Peyer's patch (tissue), 4 donors: ENCODE measurements around the gene COLGALT1. TPM values are rescaled to one million over a fixed set of nuclear protein-coding genes. Genes with fewer than 3 reads are reported as not detected.

ENCODE experiments used
- DNase-seq, 3 donors: peaks; one replicate each; pipeline ENCODE4 v3.0.0-alpha.2; 2017 to 2019
- H3K27ac ChIP-seq, 4 donors: fragments of 200-600 bp; sonication (generic); one replicate each; pipeline ENCODE4 v1.5.1; 2016 to 2019
- H3K27me3 ChIP-seq, 2 donors: fragments of 200-600 bp; sonication (generic); one replicate each; pipeline ENCODE4 v1.5.1; 2019
- H3K36me3 ChIP-seq, 3 donors: fragments of 200-600 bp; sonication (generic); one replicate each; pipeline ENCODE4 v1.5.1; 2016 to 2019
- H3K4me1 ChIP-seq, 4 donors: fragments of 200-600 bp; sonication (generic); one replicate each; pipeline ENCODE4 v1.5.1; 2016 to 2019
- H3K4me3 ChIP-seq, 4 donors: fragments of 200-600 bp; sonication (generic); 1 replicate in 3 of 4; 2 replicates in 1 of 4; pipeline ENCODE4 v1.5.1; 2016 to 2019; ENCODE audit warnings: mild to moderate bottlenecking in 1 of 4
- H3K9me3 ChIP-seq, 4 donors: fragments of 200-600 bp; sonication (generic); one replicate each; pipeline ENCODE4 v1.5.1; 2016 to 2019; ENCODE audit warnings: mild to moderate bottlenecking in 1 of 4
- POLR2A ChIP-seq, 2 donors: fragments of 450-650 bp; IDR thresholded peaks; one replicate each; pipeline ENCODE4 v1.5.1; 2017; ENCODE audit warnings: antibody characterized with exemption in 2 of 2, mild to moderate bottlenecking in 2 of 2, moderate library complexity in 2 of 2
- total RNA-seq, 4 donors: library from RNA; depleted of rRNA; stranded (reverse); fragments of >200 nt; gene quantifications; one replicate each; pipeline ENCODE4 v1.1.0, GENCODE V29; 2016
- TF ChIP-seq, protein P1 (sequence below), 6 experiments: fragments of 450-650 bp in 4 of 6; fragments of 200-600 bp in 2 of 6; sonication (generic) in 1 of 6; IDR thresholded peaks; one replicate each; pipeline ENCODE4 v1.5.1; 2017 to 2019; ENCODE audit warnings: antibody characterized with exemption in 6 of 6, mild to moderate bottlenecking in 3 of 6, moderate library complexity in 1 of 6

Gene COLGALT1
- total RNA-seq, 4 donors from 2014 or later, result 24.7 to 79.2 (median 48.9) TPM

DNA sequence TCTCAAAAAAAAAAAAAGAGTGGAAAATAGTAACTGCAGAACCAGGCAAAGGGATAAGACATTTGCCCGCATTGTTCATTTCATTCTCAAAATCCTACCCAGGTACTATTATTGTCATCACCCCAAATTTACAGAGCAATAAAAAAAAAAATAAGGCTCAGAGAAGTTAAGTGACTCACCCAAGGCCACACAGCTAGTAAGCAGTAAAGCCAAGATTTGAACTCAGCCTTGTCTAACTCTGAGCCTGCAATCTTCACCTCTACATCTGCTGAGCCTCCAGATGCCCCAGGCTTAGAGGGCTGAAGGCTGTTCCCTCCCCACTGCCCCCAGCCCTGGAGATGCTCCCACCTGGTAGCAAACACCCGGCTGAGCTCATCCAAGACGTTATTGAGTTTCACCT lies 71.7 kb downstream of the COLGALT1 start:
- Histone ChIP-seq H3K9me3 (no peaks in the 10 kb centered on the region), H3K27me3 (no peaks in the 10 kb centered on the region), H3K4me1 (no peaks in the 10 kb centered on the region), H3K4me3 (no peak overlapping the region), H3K36me3 (no peaks in the 10 kb centered on the region), H3K27ac (no peak overlapping the region)
- TF ChIP-seq POLR2A (IDR thresholded peaks at IDR 0.05), result no peak
- TF ChIP-seq, protein P1, sequence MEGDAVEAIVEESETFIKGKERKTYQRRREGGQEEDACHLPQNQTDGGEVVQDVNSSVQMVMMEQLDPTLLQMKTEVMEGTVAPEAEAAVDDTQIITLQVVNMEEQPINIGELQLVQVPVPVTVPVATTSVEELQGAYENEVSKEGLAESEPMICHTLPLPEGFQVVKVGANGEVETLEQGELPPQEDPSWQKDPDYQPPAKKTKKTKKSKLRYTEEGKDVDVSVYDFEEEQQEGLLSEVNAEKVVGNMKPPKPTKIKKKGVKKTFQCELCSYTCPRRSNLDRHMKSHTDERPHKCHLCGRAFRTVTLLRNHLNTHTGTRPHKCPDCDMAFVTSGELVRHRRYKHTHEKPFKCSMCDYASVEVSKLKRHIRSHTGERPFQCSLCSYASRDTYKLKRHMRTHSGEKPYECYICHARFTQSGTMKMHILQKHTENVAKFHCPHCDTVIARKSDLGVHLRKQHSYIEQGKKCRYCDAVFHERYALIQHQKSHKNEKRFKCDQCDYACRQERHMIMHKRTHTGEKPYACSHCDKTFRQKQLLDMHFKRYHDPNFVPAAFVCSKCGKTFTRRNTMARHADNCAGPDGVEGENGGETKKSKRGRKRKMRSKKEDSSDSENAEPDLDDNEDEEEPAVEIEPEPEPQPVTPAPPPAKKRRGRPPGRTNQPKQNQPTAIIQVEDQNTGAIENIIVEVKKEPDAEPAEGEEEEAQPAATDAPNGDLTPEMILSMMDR (IDR thresholded peaks at IDR 0.05), result no peak
- no peak for DNase-seq

DNA sequence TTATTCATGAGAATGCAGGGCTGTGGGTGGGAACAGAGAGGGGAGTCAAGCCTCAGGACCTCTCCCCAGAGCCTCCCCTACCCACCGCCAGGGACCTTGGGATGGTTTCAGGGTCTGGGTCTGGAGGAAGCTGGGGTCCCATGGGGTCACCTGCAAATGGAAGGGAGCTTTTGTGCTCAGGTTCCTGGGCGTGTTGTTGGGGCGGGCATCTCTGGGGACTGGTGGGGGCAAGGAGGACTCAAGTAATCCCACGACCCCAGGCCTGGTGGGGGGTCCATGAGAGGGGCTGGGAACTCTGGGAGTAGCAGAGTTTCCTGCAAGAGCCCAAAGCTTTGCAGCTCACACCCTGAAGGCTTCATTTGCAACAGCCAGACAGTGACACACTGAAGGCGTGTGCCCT lies 72.5 kb downstream of the COLGALT1 start:
- no peaks in the 10 kb centered on the region for H3K36me3 ChIP-seq
- no peak for DNase-seq
- no peak overlapping the region for H3K4me3 ChIP-seq
- H3K9me3 ChIP-seq, result no peaks in the 10 kb centered on the region
- TF ChIP-seq, protein P1 (IDR thresholded peaks at IDR 0.05), result no peak
- TF ChIP-seq POLR2A (IDR thresholded peaks at IDR 0.05), result no peak
- H3K27me3 ChIP-seq, result no peaks in the 10 kb centered on the region
- no peaks in the 10 kb centered on the region for H3K4me1 ChIP-seq
- H3K27ac ChIP-seq, result no peak overlapping the region

DNA sequence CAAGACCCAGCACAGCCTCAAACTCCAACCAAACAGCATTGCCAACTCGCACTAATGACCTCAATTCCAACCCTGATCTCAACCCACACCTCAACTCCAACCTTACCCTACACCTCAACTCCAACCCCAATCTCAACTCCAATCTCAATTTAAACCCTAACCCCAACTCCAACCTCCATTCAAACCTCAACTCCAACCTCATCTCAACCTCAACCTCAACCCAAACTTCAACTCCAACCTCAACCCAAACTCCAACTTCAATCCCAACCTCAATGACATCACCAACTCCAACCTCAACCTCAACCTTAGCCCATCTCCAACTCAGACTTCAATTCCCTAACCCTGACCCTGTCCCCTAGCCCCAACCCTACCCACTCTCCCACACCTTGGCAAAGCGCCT lies 74.3 kb downstream of the COLGALT1 start:
- H3K27ac ChIP-seq, result no peak overlapping the region
- no peaks in the 10 kb centered on the region for H3K36me3 ChIP-seq
- H3K9me3 ChIP-seq, result no peaks in the 10 kb centered on the region
- no peaks in the 10 kb centered on the region for H3K27me3 ChIP-seq
- no peaks in the 10 kb centered on the region for H3K4me1 ChIP-seq
- TF ChIP-seq, protein P1 (IDR thresholded peaks at IDR 0.05), result no peak
- no peak for TF ChIP-seq POLR2A (IDR thresholded peaks at IDR 0.05)
- H3K4me3 ChIP-seq, result no peak overlapping the region
- DNase-seq, result no peak

DNA sequence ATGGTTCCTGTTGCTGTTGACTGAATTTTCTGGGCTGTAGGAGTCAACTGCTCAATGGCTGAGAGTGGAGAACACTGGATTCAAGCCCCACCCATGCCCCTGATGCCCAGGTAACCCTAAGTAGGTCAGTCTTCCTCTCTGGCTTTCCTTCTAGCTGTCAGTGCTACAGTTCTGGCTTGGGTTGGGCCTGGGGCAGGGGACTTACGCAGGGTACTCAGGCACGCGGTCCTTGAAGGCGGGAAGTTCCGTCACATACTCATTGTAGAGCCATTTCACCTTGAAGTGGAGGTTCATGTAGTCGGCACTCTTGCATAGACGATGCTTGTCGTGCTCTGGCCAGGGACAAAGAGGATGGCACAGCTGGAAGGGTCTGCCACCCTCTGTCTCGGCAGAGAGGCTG lies 77.1 kb downstream of the COLGALT1 start:
- Histone ChIP-seq H3K27ac (no peak overlapping the region), H3K27me3 (no peaks in the 10 kb centered on the region), H3K9me3 (no peaks in the 10 kb centered on the region), H3K36me3 (no peaks in the 10 kb centered on the region), H3K4me1 (no peaks in the 10 kb centered on the region), H3K4me3 (no peak overlapping the region)
- no peak for DNase-seq
- no peak for TF ChIP-seq POLR2A (IDR thresholded peaks at IDR 0.05)
- TF ChIP-seq, protein P1 (IDR thresholded peaks at IDR 0.05), result no peak

Other genes starting within 250 kb of the COLGALT1 start
- gene MRPL34, start 249.8 kb upstream of the COLGALT1 start, total RNA-seq, result 100 to 1,000 TPM in 3 of 4 donors, 10 to 100 TPM in 1; 76.7 to 202 (median 196) TPM
- gene DDA1, start 246.1 kb upstream of the COLGALT1 start, total RNA-seq, result 10 to 100 TPM; 15.2 to 37.2 (median 23.9) TPM
- gene ANO8, start 220.8 kb upstream of the COLGALT1 start, total RNA-seq, result 10 to 100 TPM; 10.3 to 18.9 (median 16.0) TPM
- 10 to 100 TPM; 40.5 to 74.4 (median 57.7) TPM for gene GTPBP3, start 218.1 kb upstream of the COLGALT1 start, total RNA-seq
- 10 to 100 TPM; 10.5 to 62.7 (median 18.7) TPM for gene PLVAP, start 178.3 kb upstream of the COLGALT1 start, total RNA-seq
- gene CCDC194, start 161.5 kb upstream of the COLGALT1 start, total RNA-seq, result not detected
- gene BST2, start 150.0 kb upstream of the COLGALT1 start, total RNA-seq, result 100 to 1,000 TPM in 1 of 4 donors, 10 to 100 TPM in 2, 1 to 10 TPM in 1; 9.6 to 101 (median 23.9) TPM
- gene MVB12A, start 135.6 kb upstream of the COLGALT1 start, total RNA-seq, result 10 to 100 TPM; 52.2 to 68.0 (median 64.1) TPM
- gene TMEM221, start 107.0 kb upstream of the COLGALT1 start, total RNA-seq, result not detected
- not detected for gene NXNL1, start 94.7 kb upstream of the COLGALT1 start, total RNA-seq
- gene SLC27A1, start 85.1 kb upstream of the COLGALT1 start, total RNA-seq, result 10 to 100 TPM in 2 of 4 donors, 1 to 10 TPM in 1, under 1 TPM in 1; 0.70 to 13.2 (median 8.3) TPM
- 100 to 1,000 TPM in 2 of 4 donors, 10 to 100 TPM in 2; 79.2 to 117 (median 104) TPM for gene PGLS, start 44.0 kb upstream of the COLGALT1 start, total RNA-seq
- under 1 TPM; 0.38 to 0.83 (median 0.62) TPM for gene UNC13A, start 132.7 kb downstream of the COLGALT1 start, total RNA-seq
- 10 to 100 TPM; 23.9 to 71.8 (median 48.7) TPM for gene MAP1S, start 163.8 kb downstream of the COLGALT1 start, total RNA-seq
- 10 to 100 TPM in 1 of 4 donors, 1 to 10 TPM in 3; 2.3 to 41.3 (median 5.3) TPM for gene FCHO1, start 195.8 kb downstream of the COLGALT1 start, total RNA-seq
- gene B3GNT3, start 239.5 kb downstream of the COLGALT1 start, total RNA-seq, result 100 to 1,000 TPM in 3 of 4 donors, 10 to 100 TPM in 1; 13.2 to 154 (median 127) TPM